Measurements from ENCODE around the gene WDFY3. TPM values are rescaled to one million over a fixed set of nuclear protein-coding genes. Genes with fewer than 3 reads are reported as not detected.
"Not testable (repeated sequence)": the region's sequence is repeated elsewhere in the genome, so short reads cannot be mapped to it uniquely, and the experiment has no call there.

The WDFY3 gene
- total RNA-seq, 5 donors from 2014 or later (not counting 1 experiment from before 2014, with no cell fraction given), result 0.47 to 1.3 (median 0.68) TPM

DNA sequence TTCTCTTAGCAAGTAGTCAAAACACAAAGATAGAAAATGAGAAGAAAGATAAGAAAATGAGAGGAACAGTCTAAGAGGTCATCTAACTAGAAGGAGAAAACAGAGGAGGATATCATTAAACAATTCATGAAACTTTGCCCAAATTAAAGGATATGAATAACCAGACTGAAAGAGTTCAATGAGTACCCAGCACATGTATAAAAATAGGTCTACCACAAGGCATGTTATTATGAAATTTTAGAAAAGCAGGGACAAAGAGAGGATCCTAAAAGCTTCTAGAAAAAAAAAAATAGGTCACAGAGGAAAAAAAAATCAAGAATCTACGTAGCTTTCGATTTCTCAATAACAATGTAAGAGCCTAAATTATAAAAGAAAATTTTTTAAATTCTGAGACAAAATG lies 118.5 kb downstream of the WDFY3 start:
- H3K27ac ChIP-seq (ENCODE audit: low read length), result no peak overlapping the region
- H3K4me1 Mint-ChIP-seq, result no peaks in the 10 kb centered on the region
- no peaks in the 10 kb centered on the region for H3K27me3 Mint-ChIP-seq
- no peak for ATAC-seq (replicated peaks in 1 of 4)
- CTCF ChIA-PET, result no interaction called here
- H3K4me3 ChIP-seq (ENCODE audit: control insufficient read depth in 1 of 2, extremely low read depth in 1 of 2, low read length in 1 of 2), result no peak overlapping the region
- H3K27ac Mint-ChIP-seq, result no peak overlapping the region
- POLR2A ChIA-PET, result interaction anchor here in 1 of 2 donors (0.7 kb wide), 1 partner anchor 31 kb away, joined by 3 read pairs; no protein-coding TSS in a partner anchor
- no peak overlapping the region for H3K4me3 Mint-ChIP-seq
- no peak for DNase-seq
- H3K4me1 ChIP-seq (ENCODE audit: control insufficient read depth in 1 of 2, extremely low read depth in 1 of 2, insufficient read depth in 2 of 2, low read length in 2 of 2), result no peaks in the 10 kb centered on the region
- no peaks in the 10 kb centered on the region for H3K9me3 ChIP-seq
- WGBS (ENCODE audit: insufficient coverage), result no CpG with 5 or more reads among the region's 2 CpGs
- no peaks in the 10 kb centered on the region for H3K36me3 ChIP-seq (ENCODE audit: control insufficient read depth in 2 of 2, extremely low read depth in 1 of 2, insufficient read depth in 1 of 2, low read length in 1 of 2)
- no peaks in the 10 kb centered on the region for H3K27me3 ChIP-seq (replicated peaks in 1 of 2; ENCODE audit: control insufficient read depth in 2 of 2, extremely low read depth in 1 of 2, insufficient read depth in 2 of 2, low read length in 1 of 2)
- peaks cover 0 to 5% (median 4%) of the 10 kb centered on the region in 3 donors for H3K9me3 Mint-ChIP-seq
- no peaks in the 10 kb centered on the region for H3K36me3 Mint-ChIP-seq

DNA sequence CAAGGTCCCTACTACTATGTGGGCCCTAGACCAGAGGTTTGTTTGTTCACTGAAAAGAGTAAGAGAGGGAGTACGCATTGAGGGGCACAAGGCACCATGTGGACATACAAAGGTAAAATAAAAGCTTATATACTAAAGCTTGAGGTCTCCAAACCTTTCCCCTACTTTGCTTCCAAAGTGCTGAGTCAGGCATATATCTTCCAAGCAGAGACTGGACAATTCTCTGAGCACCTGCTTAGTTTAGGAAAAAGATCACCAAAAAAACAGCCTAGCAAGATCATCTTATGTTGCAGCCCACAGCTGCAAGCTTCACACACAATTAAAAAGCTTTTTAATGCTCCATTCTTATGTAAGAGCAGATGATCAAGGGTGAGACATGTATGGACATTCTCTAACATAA lies 119.5 kb downstream of the WDFY3 start:
- no peaks in the 10 kb centered on the region for H3K36me3 ChIP-seq (ENCODE audit: control insufficient read depth in 2 of 2, extremely low read depth in 1 of 2, insufficient read depth in 1 of 2, low read length in 1 of 2)
- H3K27me3 ChIP-seq (replicated peaks in 1 of 2; ENCODE audit: control insufficient read depth in 2 of 2, extremely low read depth in 1 of 2, insufficient read depth in 2 of 2, low read length in 1 of 2), result no peaks in the 10 kb centered on the region
- POLR2A ChIA-PET, result interaction anchor here in 1 of 2 donors (0.7 kb wide), 1 partner anchor 17 kb away, joined by 6 read pairs; no protein-coding TSS in a partner anchor
- H3K4me3 Mint-ChIP-seq, result no peak overlapping the region
- no CpG with 5 or more reads among the region's 1 CpG for WGBS (ENCODE audit: insufficient coverage)
- H3K9me3 ChIP-seq, result no peaks in the 10 kb centered on the region
- ATAC-seq (replicated peaks in 1 of 4) (no peak), DNase-seq (no peak)
- CTCF ChIA-PET, result interaction anchor here in 1 of 2 donors (0.5 to 0.7 kb wide), 2 partner anchors 17 to 59 kb away, joined by 3 to 4 read pairs; no protein-coding TSS in a partner anchor
- H3K27me3 Mint-ChIP-seq, result no peaks in the 10 kb centered on the region
- H3K4me1 Mint-ChIP-seq, result no peaks in the 10 kb centered on the region
- H3K27ac ChIP-seq (ENCODE audit: low read length), result no peak overlapping the region
- H3K27ac Mint-ChIP-seq, result no peak overlapping the region
- no peaks in the 10 kb centered on the region for H3K4me1 ChIP-seq (ENCODE audit: control insufficient read depth in 1 of 2, extremely low read depth in 1 of 2, insufficient read depth in 2 of 2, low read length in 2 of 2)
- peaks cover 0 to 5% (median 4%) of the 10 kb centered on the region in 3 donors for H3K9me3 Mint-ChIP-seq
- H3K36me3 Mint-ChIP-seq, result no peaks in the 10 kb centered on the region
- H3K4me3 ChIP-seq (ENCODE audit: control insufficient read depth in 1 of 2, extremely low read depth in 1 of 2, low read length in 1 of 2), result no peak overlapping the region

DNA sequence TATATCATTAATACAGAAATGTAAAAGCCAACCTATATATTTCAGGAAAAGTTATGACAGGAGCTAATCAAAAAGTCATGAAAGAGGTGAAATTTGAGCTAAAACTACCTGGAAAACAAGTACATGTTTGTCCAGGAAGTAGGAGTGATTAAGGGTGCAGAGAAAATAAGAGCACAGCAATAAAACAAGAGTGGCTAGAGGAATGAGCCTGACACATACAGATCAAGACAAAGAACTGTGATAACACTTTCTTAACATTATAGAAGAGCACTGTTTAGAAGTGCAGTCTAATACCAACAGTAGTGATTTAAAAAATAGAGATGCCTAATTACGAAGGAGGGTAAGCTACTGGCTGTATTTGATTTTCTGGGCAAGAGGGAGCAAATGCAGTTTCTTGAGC lies 125.1 kb downstream of the WDFY3 start:
- no peak overlapping the region for H3K27ac ChIP-seq (ENCODE audit: low read length)
- no CpG with 5 or more reads among the region's 1 CpG for WGBS (ENCODE audit: insufficient coverage)
- ChIA-PET CTCF (interaction anchor here in 1 of 2 donors (0.6 kb wide), 2 partner anchors 8 to 33 kb away, joined by 3 read pairs; no protein-coding TSS in a partner anchor), POLR2A (no interaction called here)
- H3K36me3 Mint-ChIP-seq, result no peaks in the 10 kb centered on the region
- H3K27me3 Mint-ChIP-seq, result no peaks in the 10 kb centered on the region
- H3K4me3 ChIP-seq (ENCODE audit: control insufficient read depth in 1 of 2, extremely low read depth in 1 of 2, low read length in 1 of 2), result no peak overlapping the region
- H3K4me1 ChIP-seq (ENCODE audit: control insufficient read depth in 1 of 2, extremely low read depth in 1 of 2, insufficient read depth in 2 of 2, low read length in 2 of 2), result no peaks in the 10 kb centered on the region
- H3K36me3 ChIP-seq (ENCODE audit: control insufficient read depth in 2 of 2, extremely low read depth in 1 of 2, insufficient read depth in 1 of 2, low read length in 1 of 2), result no peaks in the 10 kb centered on the region
- no peaks in the 10 kb centered on the region for H3K9me3 Mint-ChIP-seq
- DNase-seq, result no peak
- no peak for ATAC-seq (replicated peaks in 1 of 4)
- H3K27ac Mint-ChIP-seq, result no peak overlapping the region
- H3K9me3 ChIP-seq, result no peaks in the 10 kb centered on the region
- H3K4me1 Mint-ChIP-seq, result no peaks in the 10 kb centered on the region
- H3K4me3 Mint-ChIP-seq, result no peak overlapping the region
- H3K27me3 ChIP-seq (replicated peaks in 1 of 2; ENCODE audit: control insufficient read depth in 2 of 2, extremely low read depth in 1 of 2, insufficient read depth in 2 of 2, low read length in 1 of 2), result no peaks in the 10 kb centered on the region

DNA sequence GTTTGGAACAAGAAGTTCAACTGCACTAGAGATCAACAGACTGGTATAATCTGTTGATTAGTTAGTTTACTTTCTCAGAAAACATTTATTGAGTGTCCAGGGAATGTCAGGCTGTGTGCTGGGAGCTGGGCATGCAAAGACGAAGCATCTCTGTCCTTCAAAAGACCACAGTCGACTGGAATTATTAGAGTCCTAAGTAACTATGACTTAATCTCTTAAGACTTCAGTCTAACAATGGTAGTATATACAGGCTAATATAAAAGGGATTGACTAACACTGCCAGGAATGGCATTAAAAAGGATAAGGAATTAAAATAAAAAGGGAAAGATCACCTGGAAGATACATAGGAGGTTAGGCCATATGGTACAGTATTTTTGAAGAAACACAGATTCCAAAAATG lies 128.7 kb downstream of the WDFY3 start:
- no peak overlapping the region for H3K4me3 ChIP-seq (ENCODE audit: control insufficient read depth in 1 of 2, extremely low read depth in 1 of 2, low read length in 1 of 2)
- no CpG with 5 or more reads among the region's 2 CpGs for WGBS (ENCODE audit: insufficient coverage)
- no peaks in the 10 kb centered on the region for H3K36me3 ChIP-seq (ENCODE audit: control insufficient read depth in 2 of 2, extremely low read depth in 1 of 2, insufficient read depth in 1 of 2, low read length in 1 of 2)
- H3K27ac ChIP-seq (ENCODE audit: low read length), result no peak overlapping the region
- Mint-ChIP-seq H3K27ac (no peak overlapping the region), H3K27me3 (no peaks in the 10 kb centered on the region), H3K4me3 (no peak overlapping the region), H3K9me3 (no peaks in the 10 kb centered on the region), H3K4me1 (no peaks in the 10 kb centered on the region), H3K36me3 (no peaks in the 10 kb centered on the region)
- no peak for DNase-seq
- ATAC-seq (replicated peaks in 1 of 4), result no peak
- H3K4me1 ChIP-seq (ENCODE audit: control insufficient read depth in 1 of 2, extremely low read depth in 1 of 2, insufficient read depth in 2 of 2, low read length in 2 of 2), result peaks cover 0 to 2% of the 10 kb centered on the region in 2 experiments
- CTCF ChIA-PET, result no interaction called here
- POLR2A ChIA-PET, result no interaction called here
- no peaks in the 10 kb centered on the region for H3K27me3 ChIP-seq (replicated peaks in 1 of 2; ENCODE audit: control insufficient read depth in 2 of 2, extremely low read depth in 1 of 2, insufficient read depth in 2 of 2, low read length in 1 of 2)
- no peaks in the 10 kb centered on the region for H3K9me3 ChIP-seq

DNA sequence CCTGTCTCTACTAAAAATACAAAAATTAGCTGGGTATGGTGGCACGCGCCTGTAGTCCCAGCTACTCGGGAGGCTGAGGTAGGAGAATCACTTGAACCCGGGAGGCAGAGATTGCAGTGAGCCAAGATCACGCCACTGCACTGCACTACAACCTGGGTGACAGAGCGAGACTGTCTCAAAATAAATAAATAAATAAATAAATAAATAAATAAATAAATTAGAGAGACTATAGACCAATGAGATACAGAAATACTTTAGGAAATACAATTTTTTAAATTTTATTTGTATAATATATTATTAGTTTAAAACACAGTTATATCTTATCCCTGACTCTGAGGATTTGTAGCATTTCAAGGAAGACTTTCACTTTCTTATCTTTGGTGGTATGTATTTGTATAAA lies 136.9 kb downstream of the WDFY3 start:
- H3K36me3 Mint-ChIP-seq; CTCF ChIA-PET; ATAC-seq (replicated peaks in 1 of 4); H3K27ac Mint-ChIP-seq; H3K4me3 Mint-ChIP-seq; H3K4me1 ChIP-seq (ENCODE audit: control insufficient read depth in 1 of 2, extremely low read depth in 1 of 2, insufficient read depth in 2 of 2, low read length in 2 of 2); H3K27me3 Mint-ChIP-seq; H3K27me3 ChIP-seq (replicated peaks in 1 of 2; ENCODE audit: control insufficient read depth in 2 of 2, extremely low read depth in 1 of 2, insufficient read depth in 2 of 2, low read length in 1 of 2); H3K9me3 ChIP-seq; H3K36me3 ChIP-seq (ENCODE audit: control insufficient read depth in 2 of 2, extremely low read depth in 1 of 2, insufficient read depth in 1 of 2, low read length in 1 of 2); H3K27ac ChIP-seq (ENCODE audit: low read length); H3K9me3 Mint-ChIP-seq; H3K4me3 ChIP-seq (ENCODE audit: control insufficient read depth in 1 of 2, extremely low read depth in 1 of 2, low read length in 1 of 2); H3K4me1 Mint-ChIP-seq; DNase-seq: not testable (repeated sequence)
- POLR2A ChIA-PET, result interaction anchor here in 1 of 2 donors (0.6 kb wide), 1 partner anchor 17 kb away, joined by 6 read pairs; no protein-coding TSS in a partner anchor
- no CpG with 5 or more reads among the region's 6 CpGs for WGBS (ENCODE audit: insufficient coverage)

DNA sequence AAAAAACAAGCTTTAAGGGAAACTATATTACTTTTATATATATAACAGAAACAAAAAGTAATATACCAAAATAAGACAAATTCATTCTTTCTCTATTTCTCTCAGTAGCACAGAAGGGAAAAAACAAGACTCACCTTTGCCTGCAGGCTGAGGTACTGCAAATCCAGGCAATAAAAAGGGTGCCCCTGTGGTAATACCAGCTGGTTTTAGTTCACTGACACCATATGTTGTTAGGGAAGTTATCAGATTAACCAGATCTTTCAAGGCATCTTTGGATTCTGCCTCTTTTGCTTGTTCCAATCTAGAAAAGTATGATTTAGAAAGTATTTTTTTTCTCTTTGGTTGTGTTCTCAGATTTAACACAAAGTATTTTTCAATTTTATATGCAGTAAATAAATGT lies 139.8 kb downstream of the WDFY3 start:
- H3K27ac Mint-ChIP-seq, result no peak overlapping the region
- H3K27me3 Mint-ChIP-seq, result no peaks in the 10 kb centered on the region
- Histone ChIP-seq H3K4me3 (ENCODE audit: control insufficient read depth in 1 of 2, extremely low read depth in 1 of 2, low read length in 1 of 2) (no peak overlapping the region), H3K36me3 (ENCODE audit: control insufficient read depth in 2 of 2, extremely low read depth in 1 of 2, insufficient read depth in 1 of 2, low read length in 1 of 2) (no peaks in the 10 kb centered on the region), H3K9me3 (no peaks in the 10 kb centered on the region), H3K4me1 (ENCODE audit: control insufficient read depth in 1 of 2, extremely low read depth in 1 of 2, insufficient read depth in 2 of 2, low read length in 2 of 2) (no peaks in the 10 kb centered on the region), H3K27ac (ENCODE audit: low read length) (no peak overlapping the region), H3K27me3 (replicated peaks in 1 of 2; ENCODE audit: control insufficient read depth in 2 of 2, extremely low read depth in 1 of 2, insufficient read depth in 2 of 2, low read length in 1 of 2) (no peaks in the 10 kb centered on the region)
- DNase-seq (no peak), ATAC-seq (replicated peaks in 1 of 4) (no peak)
- no peaks in the 10 kb centered on the region for H3K36me3 Mint-ChIP-seq
- ChIA-PET POLR2A (no interaction called here), CTCF (interaction anchor here in 1 of 2 donors (0.6 kb wide), 2 partner anchors 690 to 1965 kb away, joined by 3 read pairs; no protein-coding TSS in a partner anchor)
- no peak overlapping the region for H3K4me3 Mint-ChIP-seq
- H3K4me1 Mint-ChIP-seq, result no peaks in the 10 kb centered on the region
- H3K9me3 Mint-ChIP-seq, result no peaks in the 10 kb centered on the region

Data from T-cell (primary cell).